CD4-positive, CD25-positive, alpha-beta regulatory T cell (primary cell): ENCODE measurements around the gene NELL2. TPM values are rescaled to one million over a fixed set of nuclear protein-coding genes. Genes with fewer than 3 reads are reported as not detected.

Experiments
- ATAC-seq, 2 donors: fragments of 150-1000 bp; cut with Tn5 transposase; one replicate each; pipeline ENCODE4 v1.10.0; 2021; ENCODE audit warnings: low read depth in 2 of 2, moderate number of reproducible peaks in 2 of 2, moderate library complexity in 1 of 2
- DNase-seq, 3 donors: peaks; one replicate each; pipeline versions ENCODE4 v3.0.0 to v3.0.0-alpha.2; 2012 to 2022; ENCODE audit warnings: mixed read lengths in 1 of 3
- H3K27ac ChIP-seq: one replicate; pipeline ENCODE4 v1.7.0; 2013; ENCODE audit warnings: mild to moderate bottlenecking, low read length; ENCODE audit not compliant: insufficient read depth, poor library complexity, severe bottlenecking
- H3K27me3 ChIP-seq: one replicate; pipeline ENCODE4 v1.7.0; 2013; ENCODE audit warnings: low read length; ENCODE audit not compliant: control insufficient read depth, insufficient read depth
- H3K36me3 ChIP-seq: one replicate; pipeline ENCODE4 v1.7.0; 2013; ENCODE audit warnings: mild to moderate bottlenecking, low read length, moderate library complexity; ENCODE audit not compliant: control insufficient read depth, insufficient read depth
- H3K4me1 ChIP-seq: 2 replicates; pipeline ENCODE4 v1.7.0; 2013; ENCODE audit warnings: mild to moderate bottlenecking, low read length; ENCODE audit not compliant: insufficient read depth, control insufficient read depth, poor library complexity, severe bottlenecking
- H3K4me3 ChIP-seq: one replicate; pipeline ENCODE4 v1.7.0; 2013; ENCODE audit warnings: low read depth, mild to moderate bottlenecking, low read length, moderate library complexity
- H3K9me3 ChIP-seq, 2 experiments: 1 replicate in 1 of 2; 2 replicates in 1 of 2; pipeline ENCODE4 v1.7.0; 2013; ENCODE audit warnings: low read length in 2 of 2, mild to moderate bottlenecking in 1 of 2, moderate library complexity in 1 of 2; ENCODE audit not compliant: control insufficient read depth in 2 of 2
- H3K27ac Mint-ChIP-seq, 3 donors: one replicate each; pipeline ENCODE4 v1.8.0; 2020 to 2022; ENCODE audit warnings: mild to moderate bottlenecking in 3 of 3, mixed read lengths in 3 of 3, moderate library complexity in 2 of 3
- H3K27me3 Mint-ChIP-seq: one replicate; pipeline ENCODE4 v1.8.0; 2022; ENCODE audit warnings: mild to moderate bottlenecking, mixed read lengths
- H3K36me3 Mint-ChIP-seq: one replicate; pipeline ENCODE4 v1.8.0; 2020; ENCODE audit warnings: mixed read lengths
- H3K4me1 Mint-ChIP-seq, 4 donors: one replicate each; pipeline ENCODE4 v1.8.0; 2020 to 2022; ENCODE audit warnings: mixed read lengths in 4 of 4, mild to moderate bottlenecking in 1 of 4
- H3K4me3 Mint-ChIP-seq, 4 donors: one replicate each; pipeline ENCODE4 v1.8.0; 2020 to 2022; ENCODE audit warnings: mild to moderate bottlenecking in 4 of 4, mixed read lengths in 4 of 4, moderate library complexity in 3 of 4
- H3K9me3 Mint-ChIP-seq, 7 donors: one replicate each; pipeline ENCODE4 v1.8.0; 2020 to 2022; ENCODE audit warnings: mixed read lengths in 7 of 7, mild to moderate bottlenecking in 3 of 7, moderate library complexity in 2 of 7
- polyA plus RNA-seq, 4 donors: library from polyadenylated mRNA; unstranded; fragments of 300-500 nt; fragmentation: Illumina TruSeq; gene quantifications; one replicate each; pipeline ENCODE4 v1.2.3, GENCODE V29; 2021
- total RNA-seq: library from RNA; stranded (reverse); gene quantifications from one replicate; pipeline ENCODE4 v1.2.3, GENCODE V29; 2022

The NELL2 gene
- total and polyA plus RNA-seq, 5 donors from 2014 or later = 1.2 to 11.9 (median 4.4) TPM

DNA sequence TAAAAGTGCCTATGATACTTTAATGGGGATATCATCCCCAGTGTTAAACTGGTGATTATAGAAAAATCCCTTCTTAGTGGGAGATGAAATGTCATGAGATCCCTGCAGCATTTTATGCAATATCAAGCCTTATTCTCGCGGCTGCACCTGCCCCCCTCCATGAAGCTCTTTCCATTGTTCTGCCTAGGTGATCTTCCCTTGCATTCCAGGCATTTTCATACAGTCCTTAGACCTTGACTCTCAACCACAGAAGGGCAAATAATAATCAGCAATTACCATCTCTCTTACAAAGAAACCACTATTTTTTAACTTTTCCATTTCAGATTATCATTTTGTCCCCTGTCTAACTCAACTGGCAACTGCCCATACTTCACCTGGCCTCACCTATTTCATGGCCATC, 352.3 kb downstream of the NELL2 start:
- no peaks in the 10 kb centered on the region for H3K36me3 ChIP-seq
- no peaks in the 10 kb centered on the region for H3K4me1 ChIP-seq
- ATAC-seq (no peak), DNase-seq (no peak)
- Mint-ChIP-seq H3K4me3 (no peak overlapping the region), H3K4me1 (no peaks in the 10 kb centered on the region), H3K27ac (no peak overlapping the region), H3K36me3 (no peaks in the 10 kb centered on the region), H3K9me3 (peaks cover 0 to 2% (median 0%) of the 10 kb centered on the region in 7 donors), H3K27me3 (no peaks in the 10 kb centered on the region)
- no peak overlapping the region for H3K4me3 ChIP-seq
- H3K9me3 ChIP-seq = no peaks in the 10 kb centered on the region
- no peak overlapping the region for H3K27ac ChIP-seq
- no peaks in the 10 kb centered on the region for H3K27me3 ChIP-seq

DNA sequence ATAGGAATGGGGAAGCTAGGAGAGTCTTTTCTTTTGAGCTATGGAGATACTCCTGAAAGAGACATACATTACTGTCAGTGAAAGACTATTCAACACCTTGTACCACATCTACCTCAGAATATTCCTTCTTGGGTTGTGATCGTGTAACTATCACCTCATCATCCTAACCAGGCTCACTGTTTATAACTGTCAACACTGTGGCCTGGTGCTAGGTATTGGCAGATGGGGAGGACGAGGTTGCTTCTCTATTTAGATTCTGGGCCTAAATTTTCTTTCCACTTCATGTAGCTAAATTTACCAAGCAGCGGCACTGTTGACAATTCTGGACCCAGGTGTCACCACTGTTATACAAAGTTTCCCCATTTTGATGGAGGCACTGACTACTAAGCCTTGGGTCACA, 354.4 kb downstream of the NELL2 start:
- no peak for ATAC-seq
- Mint-ChIP-seq H3K9me3 (peaks cover 0 to 2% (median 0%) of the 10 kb centered on the region in 7 donors), H3K4me1 (no peaks in the 10 kb centered on the region), H3K27me3 (no peaks in the 10 kb centered on the region), H3K4me3 (no peak overlapping the region), H3K27ac (no peak overlapping the region), H3K36me3 (no peaks in the 10 kb centered on the region)
- Histone ChIP-seq H3K4me1 (no peaks in the 10 kb centered on the region), H3K4me3 (no peak overlapping the region), H3K27ac (no peak overlapping the region), H3K9me3 (no peaks in the 10 kb centered on the region), H3K36me3 (no peaks in the 10 kb centered on the region), H3K27me3 (no peaks in the 10 kb centered on the region)
- no peak for DNase-seq

DNA sequence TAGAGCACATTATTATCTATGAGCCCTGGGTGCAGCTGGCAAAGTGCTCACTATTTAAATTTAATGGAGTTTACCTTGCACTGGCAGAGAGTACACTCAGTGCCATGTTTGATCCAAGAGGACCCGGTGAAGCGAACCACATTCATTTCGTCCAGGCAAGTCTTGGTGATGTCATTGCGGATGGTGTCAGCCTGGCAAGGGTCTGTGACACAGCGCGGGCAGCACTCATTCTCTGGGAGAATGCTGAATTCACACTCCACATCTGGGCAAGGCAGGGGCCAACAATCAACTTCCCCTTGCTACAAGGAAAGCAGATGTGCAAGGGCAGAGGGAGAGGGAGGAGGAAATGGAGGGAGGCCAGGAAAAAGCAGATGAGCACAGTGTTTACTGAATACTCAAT, 356.2 kb downstream of the NELL2 start:
- H3K4me1 ChIP-seq = no peaks in the 10 kb centered on the region
- H3K27me3 ChIP-seq = no peaks in the 10 kb centered on the region
- H3K4me3 Mint-ChIP-seq = no peak overlapping the region
- H3K36me3 ChIP-seq = no peaks in the 10 kb centered on the region
- no peaks in the 10 kb centered on the region for H3K4me1 Mint-ChIP-seq
- H3K4me3 ChIP-seq = no peak overlapping the region
- no peak overlapping the region for H3K27ac Mint-ChIP-seq
- no peaks in the 10 kb centered on the region for H3K27me3 Mint-ChIP-seq
- H3K36me3 Mint-ChIP-seq = no peaks in the 10 kb centered on the region
- no peaks in the 10 kb centered on the region for H3K9me3 Mint-ChIP-seq
- H3K27ac ChIP-seq = no peak overlapping the region
- no peak for ATAC-seq
- no peaks in the 10 kb centered on the region for H3K9me3 ChIP-seq
- no peak for DNase-seq

DNA sequence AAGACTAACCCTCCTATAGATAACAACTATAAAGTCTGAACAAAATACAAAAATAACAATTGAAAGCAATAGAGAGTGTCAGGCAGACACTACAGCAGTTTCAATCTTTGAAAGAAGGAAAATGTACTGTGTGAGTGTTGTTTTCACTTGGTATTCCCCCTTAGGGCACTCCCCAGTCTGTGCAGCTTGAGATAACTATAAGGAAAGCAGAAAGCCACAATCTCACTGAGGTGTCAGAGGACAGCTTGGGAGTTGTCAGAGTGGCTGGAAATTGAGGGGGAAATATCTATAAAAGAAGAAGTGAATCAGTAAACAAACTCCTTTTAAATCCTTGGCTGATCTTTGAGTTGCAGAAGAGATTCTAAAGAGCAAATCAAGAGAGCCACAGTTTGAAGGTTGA, 364.8 kb downstream of the NELL2 start:
- Mint-ChIP-seq H3K27ac (no peak overlapping the region), H3K4me1 (no peaks in the 10 kb centered on the region), H3K4me3 (no peak overlapping the region), H3K27me3 (no peaks in the 10 kb centered on the region), H3K9me3 (peaks cover 0 to 2% (median 0%) of the 10 kb centered on the region in 7 donors), H3K36me3 (no peaks in the 10 kb centered on the region)
- no peak overlapping the region for H3K4me3 ChIP-seq
- no peak for DNase-seq
- no peaks in the 10 kb centered on the region for H3K4me1 ChIP-seq
- H3K27me3 ChIP-seq = no peaks in the 10 kb centered on the region
- H3K27ac ChIP-seq = no peak overlapping the region
- ATAC-seq = no peak
- H3K36me3 ChIP-seq = no peaks in the 10 kb centered on the region
- H3K9me3 ChIP-seq = no peaks in the 10 kb centered on the region

DNA sequence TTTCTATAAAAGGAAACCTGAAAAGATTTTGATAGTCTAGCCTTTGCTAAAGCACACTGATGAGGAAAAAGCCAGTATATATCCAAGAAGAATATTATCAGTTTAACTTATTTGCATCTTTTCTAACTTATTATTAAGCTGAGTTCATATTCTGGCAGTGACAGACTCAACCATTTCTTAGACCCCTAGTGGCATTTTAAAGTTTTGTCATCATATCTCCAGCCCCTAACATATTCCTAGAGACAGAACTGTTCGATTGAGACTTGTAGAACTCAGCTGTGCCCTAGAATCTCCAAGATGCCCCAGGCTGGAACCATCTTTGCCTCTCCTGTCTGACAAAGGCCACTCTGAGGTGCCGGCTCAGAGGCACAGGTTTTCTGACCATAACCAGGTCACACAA, 365.6 kb downstream of the NELL2 start:
- H3K4me3 ChIP-seq = no peak overlapping the region
- no peak overlapping the region for H3K4me3 Mint-ChIP-seq
- no peaks in the 10 kb centered on the region for H3K4me1 ChIP-seq
- no peaks in the 10 kb centered on the region for H3K27me3 ChIP-seq
- DNase-seq (no peak), ATAC-seq (no peak)
- H3K27me3 Mint-ChIP-seq = no peaks in the 10 kb centered on the region
- H3K4me1 Mint-ChIP-seq = no peaks in the 10 kb centered on the region
- H3K27ac ChIP-seq = no peak overlapping the region
- H3K36me3 Mint-ChIP-seq = no peaks in the 10 kb centered on the region
- no peaks in the 10 kb centered on the region for H3K36me3 ChIP-seq
- peaks cover 0 to 2% (median 0%) of the 10 kb centered on the region in 7 donors for H3K9me3 Mint-ChIP-seq
- no peaks in the 10 kb centered on the region for H3K9me3 ChIP-seq
- no peak overlapping the region for H3K27ac Mint-ChIP-seq

DNA sequence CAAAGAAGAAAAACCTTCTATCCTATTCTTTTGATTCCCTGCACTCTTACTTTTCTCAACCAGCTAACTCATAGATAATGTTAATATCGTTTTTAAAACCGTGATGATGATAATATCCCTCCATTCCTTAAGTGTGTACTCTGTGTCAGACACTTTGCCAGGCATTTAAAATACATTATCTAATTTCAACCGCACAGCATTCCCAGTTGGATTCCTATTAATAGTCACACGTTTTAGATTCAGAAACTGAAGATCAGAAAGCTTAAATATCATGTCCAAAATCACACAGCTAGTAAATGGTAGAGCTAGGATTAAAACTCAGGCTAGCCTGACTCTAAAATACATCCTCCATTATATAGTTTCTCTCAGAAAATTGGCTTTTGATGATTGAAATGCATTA, 366.0 kb downstream of the NELL2 start:
- Mint-ChIP-seq H3K36me3 (no peaks in the 10 kb centered on the region), H3K4me1 (no peaks in the 10 kb centered on the region), H3K27ac (no peak overlapping the region), H3K27me3 (no peaks in the 10 kb centered on the region), H3K4me3 (no peak overlapping the region), H3K9me3 (peaks cover 0 to 2% (median 0%) of the 10 kb centered on the region in 7 donors)
- no peak for ATAC-seq
- no peaks in the 10 kb centered on the region for H3K27me3 ChIP-seq
- no peak overlapping the region for H3K4me3 ChIP-seq
- H3K36me3 ChIP-seq = no peaks in the 10 kb centered on the region
- H3K9me3 ChIP-seq = no peaks in the 10 kb centered on the region
- H3K27ac ChIP-seq = no peak overlapping the region
- H3K4me1 ChIP-seq = no peaks in the 10 kb centered on the region
- no peak for DNase-seq

DNA sequence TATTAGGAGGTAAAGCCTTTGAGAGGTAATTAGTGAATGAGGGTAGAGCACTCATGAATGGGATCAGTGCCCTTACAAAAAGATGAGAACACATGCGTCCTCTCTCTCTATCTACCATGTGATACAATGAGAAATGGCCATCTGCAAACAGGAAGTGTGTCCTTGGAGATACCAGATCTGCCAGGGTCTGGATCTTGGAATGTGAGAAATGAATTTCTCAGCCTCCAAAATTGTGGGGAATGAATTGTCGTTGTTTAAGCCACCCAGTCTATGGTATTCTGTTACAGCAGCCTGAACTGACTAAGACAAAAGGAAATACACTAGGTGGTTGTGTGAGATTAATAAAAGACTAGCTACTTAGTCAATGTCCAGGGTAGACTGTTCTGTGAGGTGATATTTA, 366.6 kb downstream of the NELL2 start:
- Histone ChIP-seq H3K4me1 (no peaks in the 10 kb centered on the region), H3K4me3 (no peak overlapping the region), H3K36me3 (no peaks in the 10 kb centered on the region), H3K27ac (no peak overlapping the region), H3K27me3 (no peaks in the 10 kb centered on the region), H3K9me3 (no peaks in the 10 kb centered on the region)
- no peaks in the 10 kb centered on the region for H3K36me3 Mint-ChIP-seq
- no peaks in the 10 kb centered on the region for H3K4me1 Mint-ChIP-seq
- no peak overlapping the region for H3K27ac Mint-ChIP-seq
- peaks cover 0 to 2% (median 0%) of the 10 kb centered on the region in 7 donors for H3K9me3 Mint-ChIP-seq
- no peak overlapping the region for H3K4me3 Mint-ChIP-seq
- DNase-seq (no peak), ATAC-seq (no peak)
- no peaks in the 10 kb centered on the region for H3K27me3 Mint-ChIP-seq

DNA sequence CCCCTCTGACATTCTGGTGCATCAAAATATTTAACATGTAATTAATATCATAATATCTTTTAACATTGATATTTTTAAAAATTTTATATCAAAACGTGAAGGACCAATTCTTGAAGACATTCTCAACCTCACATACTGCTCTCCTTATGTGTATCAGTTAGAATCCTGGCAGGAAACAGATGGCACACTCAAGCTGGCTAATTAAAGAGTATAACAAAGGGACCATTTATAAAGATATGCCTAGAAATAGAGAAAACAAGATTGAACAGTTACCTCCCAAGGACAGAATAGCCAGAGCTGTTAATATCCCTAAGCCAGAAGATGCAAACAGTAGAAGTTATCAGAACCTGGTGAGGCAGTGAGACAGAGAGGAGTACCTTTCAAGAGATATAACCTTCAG, 368.7 kb downstream of the NELL2 start:
- Mint-ChIP-seq H3K36me3 (no peaks in the 10 kb centered on the region), H3K9me3 (peaks cover 0 to 2% (median 0%) of the 10 kb centered on the region in 7 donors), H3K27me3 (no peaks in the 10 kb centered on the region), H3K27ac (no peak overlapping the region), H3K4me1 (no peaks in the 10 kb centered on the region), H3K4me3 (no peak overlapping the region)
- Histone ChIP-seq H3K27ac (no peak overlapping the region), H3K27me3 (no peaks in the 10 kb centered on the region), H3K36me3 (no peaks in the 10 kb centered on the region), H3K4me1 (no peaks in the 10 kb centered on the region), H3K9me3 (no peaks in the 10 kb centered on the region), H3K4me3 (no peak overlapping the region)
- ATAC-seq (no peak), DNase-seq (no peak)
